Measurements from ENCODE around the gene HNF4A. TPM values are rescaled to one million over a fixed set of nuclear protein-coding genes. Genes with fewer than 3 reads are reported as not detected.

The HNF4A gene
- polyA plus RNA-seq, 1 donor from 2014 or later = not detected

- TF ChIP-seq RAD21 (conservative IDR thresholded peaks at IDR 0.05) (no peak), TAF1 (IDR thresholded peaks at IDR 0.05; ENCODE audit: low read depth) (no peak), CTCF (IDR thresholded peaks at IDR 0.05; ENCODE audit: poor library complexity, severe bottlenecking) (no peak), EZH2 (IDR thresholded peaks at IDR 0.05; ENCODE audit: borderline replicate concordance, insufficient read depth, low read length, poor library complexity, severe bottlenecking) (no peak), SMC3 (conservative IDR thresholded peaks at IDR 0.05; ENCODE audit: poor library complexity) (no peak), REST (IDR thresholded peaks at IDR 0.05; ENCODE audit: borderline replicate concordance) (no peak), EP300 (conservative IDR thresholded peaks at IDR 0.05; ENCODE audit: poor library complexity, severe bottlenecking) (no peak), POLR2AphosphoS5 (IDR thresholded peaks at IDR 0.05) (no peak), MXI1 (conservative IDR thresholded peaks at IDR 0.05; ENCODE audit: poor library complexity, severe bottlenecking) (no peak)
- no peak overlapping the region for H2AFZ ChIP-seq (ENCODE audit: low read depth, low read length)
- H3K27ac ChIP-seq (ENCODE audit: low read length) = no peak overlapping the region
- no peak overlapping the region for H3K4me3 ChIP-seq (ENCODE audit: low read length)
- no peaks in the 10 kb centered on the region for H3F3A ChIP-seq (ENCODE audit: insufficient read depth, low read length, poor library complexity, severe bottlenecking)
- no peaks in the 10 kb centered on the region for H3K27me3 ChIP-seq (ENCODE audit: insufficient read depth, low read depth, low read length)
- H3K4me2 ChIP-seq (ENCODE audit: low read length) = no peak overlapping the region
- no peak overlapping the region for H3K9ac ChIP-seq (ENCODE audit: low read length)
- no peaks in the 10 kb centered on the region for H3K9me2 ChIP-seq (ENCODE audit: insufficient read depth, low read length)
- H3K79me2 ChIP-seq (replicated peaks; ENCODE audit: insufficient read depth, low read length) = no peaks in the 10 kb centered on the region
- H3K36me3 ChIP-seq (ENCODE audit: insufficient read depth, low read length) = no peaks in the 10 kb centered on the region
- no peaks in the 10 kb centered on the region for H3K9me3 ChIP-seq (ENCODE audit: low read length)
- H4K20me1 ChIP-seq (ENCODE audit: insufficient read depth) = no peaks in the 10 kb centered on the region
These were observed 20.8 kb upstream of the HNF4A start for GRCh38 chr20:44334709-44335108.

GRCh38 chr20:44335675-44336074 is 19.8 kb upstream of the HNF4A start:
- Histone ChIP-seq H3K9me3 (ENCODE audit: low read length) (no peaks in the 10 kb centered on the region), H3K9ac (ENCODE audit: low read length) (no peak overlapping the region), H3K79me2 (replicated peaks; ENCODE audit: insufficient read depth, low read length) (no peaks in the 10 kb centered on the region), H3K36me3 (ENCODE audit: insufficient read depth, low read length) (no peaks in the 10 kb centered on the region), H3K4me2 (ENCODE audit: low read length) (no peak overlapping the region), H3K4me3 (ENCODE audit: low read length) (no peak overlapping the region), H4K20me1 (ENCODE audit: insufficient read depth) (no peaks in the 10 kb centered on the region), H3K27ac (ENCODE audit: low read length) (no peak overlapping the region), H2AFZ (ENCODE audit: low read depth, low read length) (no peak overlapping the region), H3K9me2 (ENCODE audit: insufficient read depth, low read length) (no peaks in the 10 kb centered on the region), H3K27me3 (ENCODE audit: insufficient read depth, low read depth, low read length) (no peaks in the 10 kb centered on the region), H3F3A (ENCODE audit: insufficient read depth, low read length, poor library complexity, severe bottlenecking) (no peaks in the 10 kb centered on the region)
- TF ChIP-seq SMC3 (conservative IDR thresholded peaks at IDR 0.05; ENCODE audit: poor library complexity) (no peak), RAD21 (conservative IDR thresholded peaks at IDR 0.05) (no peak), MXI1 (conservative IDR thresholded peaks at IDR 0.05; ENCODE audit: poor library complexity, severe bottlenecking) (no peak), EZH2 (IDR thresholded peaks at IDR 0.05; ENCODE audit: borderline replicate concordance, insufficient read depth, low read length, poor library complexity, severe bottlenecking) (no peak), CTCF (IDR thresholded peaks at IDR 0.05; ENCODE audit: poor library complexity, severe bottlenecking) (no peak), EP300 (conservative IDR thresholded peaks at IDR 0.05; ENCODE audit: poor library complexity, severe bottlenecking) (no peak), POLR2AphosphoS5 (IDR thresholded peaks at IDR 0.05) (no peak), TAF1 (IDR thresholded peaks at IDR 0.05; ENCODE audit: low read depth) (no peak), REST (IDR thresholded peaks at IDR 0.05; ENCODE audit: borderline replicate concordance) (no peak)
